Ishikawa (cell line): ENCODE measurements around the gene ATG7.

Experiments used
- CREB1 ChIP-seq: IDR thresholded peaks from 2 replicates; pipeline ENCODE4 v1.6.1; 2012; ENCODE audit warnings: low read depth
- EGR1 ChIP-seq: IDR thresholded peaks from 2 replicates; pipeline ENCODE4 v1.6.1; 2012
- EP300 ChIP-seq: IDR thresholded peaks from 2 replicates; pipeline ENCODE4 v1.6.1; 2012; ENCODE audit warnings: borderline replicate concordance
- FOXM1 ChIP-seq: IDR thresholded peaks from 2 replicates; pipeline ENCODE4 v1.6.1; 2012; ENCODE audit warnings: low read depth, borderline replicate concordance
- NFIC ChIP-seq: IDR thresholded peaks from 2 replicates; pipeline ENCODE4 v1.6.1; 2012
- RAD21 ChIP-seq: IDR thresholded peaks from 2 replicates; pipeline ENCODE4 v1.6.1; 2012; ENCODE audit warnings: low read depth
- TAF1 ChIP-seq: IDR thresholded peaks from 2 replicates; pipeline ENCODE4 v1.6.1; 2012; ENCODE audit warnings: low read depth, mild to moderate bottlenecking
- TCF12 ChIP-seq: IDR thresholded peaks from 2 replicates; pipeline ENCODE4 v1.6.1; 2012; ENCODE audit warnings: low read depth
- TEAD4 ChIP-seq: IDR thresholded peaks from 2 replicates; pipeline ENCODE4 v1.6.1; 2012
- YY1 ChIP-seq: IDR thresholded peaks from 2 replicates; pipeline ENCODE4 v1.6.1; 2012; ENCODE audit warnings: low read depth
- ZBTB7A ChIP-seq: IDR thresholded peaks from 2 replicates; pipeline ENCODE4 v1.6.1; 2012; ENCODE audit warnings: low read depth
- TF ChIP-seq, protein P1 (sequence below): IDR thresholded peaks from 2 replicates; pipeline ENCODE4 v1.6.1; 2012; ENCODE audit warnings: low read depth, mild to moderate bottlenecking
- TF ChIP-seq, protein P2 (sequence below): IDR thresholded peaks from 2 replicates; pipeline ENCODE4 v1.6.1; 2012
- TF ChIP-seq, protein P3 (sequence below): IDR thresholded peaks from 2 replicates; pipeline ENCODE4 v1.6.1; 2012

ATG7 gene

DNA sequence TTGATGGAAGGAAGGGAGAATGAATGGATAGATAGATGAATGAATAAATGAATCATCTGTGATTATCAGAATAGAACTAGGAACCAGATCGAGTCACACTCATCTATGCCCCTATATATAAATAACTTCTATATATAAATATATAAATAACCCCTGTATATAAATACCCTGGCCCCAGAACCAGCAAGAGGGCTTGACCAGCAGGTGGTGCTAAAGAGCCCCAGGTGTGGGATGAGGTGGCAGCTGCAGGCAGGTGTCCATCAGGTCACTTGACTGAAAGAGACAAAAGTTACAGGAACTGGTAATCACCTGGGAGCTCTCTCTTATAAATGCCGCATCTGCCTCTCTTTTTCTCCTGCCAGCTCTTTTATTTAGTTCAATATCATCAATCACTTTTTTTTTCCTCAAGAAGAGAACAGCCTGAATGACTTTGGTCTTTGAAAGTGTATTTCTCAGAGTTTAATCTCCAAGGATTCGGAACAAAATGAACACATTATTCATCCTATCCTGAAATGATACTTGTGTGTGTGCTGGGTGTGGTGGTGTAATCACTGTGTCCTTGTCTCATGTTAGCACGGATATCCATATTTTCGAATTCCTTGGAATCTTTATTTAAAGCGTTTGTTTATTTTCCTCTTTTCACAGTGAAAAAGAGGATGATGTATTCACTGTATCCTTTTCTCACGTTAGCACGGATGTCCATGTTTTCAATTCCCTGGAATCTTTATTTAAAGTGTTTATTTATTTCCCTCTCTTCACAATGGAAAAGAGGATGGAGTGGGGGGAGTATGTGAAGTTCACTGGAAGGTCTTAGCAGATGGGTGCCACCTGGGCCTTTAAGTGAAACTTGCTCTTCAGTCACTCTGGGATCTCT, 35.4 kb upstream of the ATG7 start:
- peak; percentile 67 for TF ChIP-seq RAD21
- no peak for TF ChIP-seq CREB1

DNA sequence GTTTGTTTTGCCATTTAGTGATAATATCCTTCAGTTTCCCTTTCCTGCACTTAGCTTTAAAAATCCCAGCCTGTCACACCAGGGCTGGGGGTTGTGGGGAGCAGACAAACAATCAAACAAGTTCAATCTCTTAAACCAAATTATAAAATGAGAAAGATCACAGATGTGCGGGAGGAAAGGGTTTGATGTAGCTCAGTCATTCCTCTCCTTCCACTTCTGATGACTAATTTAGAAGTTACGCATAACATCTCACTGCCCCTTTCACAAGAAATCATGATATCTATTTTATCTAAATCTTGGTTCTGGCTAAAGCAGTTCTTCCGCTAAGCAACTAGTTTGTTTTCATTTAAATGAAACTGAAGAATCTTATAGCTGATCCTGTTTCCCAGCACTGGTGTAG, 34.1 kb upstream of the ATG7 start:
- no peak for TF ChIP-seq YY1
- TF ChIP-seq, protein P1, sequence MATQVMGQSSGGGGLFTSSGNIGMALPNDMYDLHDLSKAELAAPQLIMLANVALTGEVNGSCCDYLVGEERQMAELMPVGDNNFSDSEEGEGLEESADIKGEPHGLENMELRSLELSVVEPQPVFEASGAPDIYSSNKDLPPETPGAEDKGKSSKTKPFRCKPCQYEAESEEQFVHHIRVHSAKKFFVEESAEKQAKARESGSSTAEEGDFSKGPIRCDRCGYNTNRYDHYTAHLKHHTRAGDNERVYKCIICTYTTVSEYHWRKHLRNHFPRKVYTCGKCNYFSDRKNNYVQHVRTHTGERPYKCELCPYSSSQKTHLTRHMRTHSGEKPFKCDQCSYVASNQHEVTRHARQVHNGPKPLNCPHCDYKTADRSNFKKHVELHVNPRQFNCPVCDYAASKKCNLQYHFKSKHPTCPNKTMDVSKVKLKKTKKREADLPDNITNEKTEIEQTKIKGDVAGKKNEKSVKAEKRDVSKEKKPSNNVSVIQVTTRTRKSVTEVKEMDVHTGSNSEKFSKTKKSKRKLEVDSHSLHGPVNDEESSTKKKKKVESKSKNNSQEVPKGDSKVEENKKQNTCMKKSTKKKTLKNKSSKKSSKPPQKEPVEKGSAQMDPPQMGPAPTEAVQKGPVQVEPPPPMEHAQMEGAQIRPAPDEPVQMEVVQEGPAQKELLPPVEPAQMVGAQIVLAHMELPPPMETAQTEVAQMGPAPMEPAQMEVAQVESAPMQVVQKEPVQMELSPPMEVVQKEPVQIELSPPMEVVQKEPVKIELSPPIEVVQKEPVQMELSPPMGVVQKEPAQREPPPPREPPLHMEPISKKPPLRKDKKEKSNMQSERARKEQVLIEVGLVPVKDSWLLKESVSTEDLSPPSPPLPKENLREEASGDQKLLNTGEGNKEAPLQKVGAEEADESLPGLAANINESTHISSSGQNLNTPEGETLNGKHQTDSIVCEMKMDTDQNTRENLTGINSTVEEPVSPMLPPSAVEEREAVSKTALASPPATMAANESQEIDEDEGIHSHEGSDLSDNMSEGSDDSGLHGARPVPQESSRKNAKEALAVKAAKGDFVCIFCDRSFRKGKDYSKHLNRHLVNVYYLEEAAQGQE = no peak
- no peak for TF ChIP-seq EP300
- TF ChIP-seq NFIC = no peak
- no peak for TF ChIP-seq TAF1
- no peak for TF ChIP-seq EGR1

DNA sequence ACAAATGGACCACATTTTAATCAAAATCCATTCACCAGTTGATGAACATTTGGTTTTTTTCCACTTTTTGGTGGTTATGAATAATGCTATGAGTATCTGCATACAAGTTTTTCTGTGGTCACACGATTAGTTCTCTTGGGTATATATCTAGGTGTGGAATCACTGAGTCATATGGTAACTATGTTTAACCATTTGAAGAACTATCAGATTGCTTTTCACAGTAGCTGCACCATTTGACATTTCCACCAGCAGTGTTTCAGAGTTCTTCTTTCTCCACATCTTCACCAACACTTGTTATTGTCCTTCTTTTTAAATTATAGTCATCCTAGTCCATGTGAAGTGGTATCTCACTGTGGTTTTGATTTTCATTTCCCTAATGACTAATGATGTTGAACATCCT, 33.3 kb upstream of the ATG7 start:
- TF ChIP-seq EGR1 (no peak), NFIC (no peak), EP300 (no peak), CREB1 (no peak), TCF12 (no peak), ZBTB7A (no peak), RAD21 (no peak)
- TF ChIP-seq, protein P1 = no peak
- TF ChIP-seq, protein P2, sequence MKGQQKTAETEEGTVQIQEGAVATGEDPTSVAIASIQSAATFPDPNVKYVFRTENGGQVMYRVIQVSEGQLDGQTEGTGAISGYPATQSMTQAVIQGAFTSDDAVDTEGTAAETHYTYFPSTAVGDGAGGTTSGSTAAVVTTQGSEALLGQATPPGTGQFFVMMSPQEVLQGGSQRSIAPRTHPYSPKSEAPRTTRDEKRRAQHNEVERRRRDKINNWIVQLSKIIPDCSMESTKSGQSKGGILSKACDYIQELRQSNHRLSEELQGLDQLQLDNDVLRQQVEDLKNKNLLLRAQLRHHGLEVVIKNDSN = no peak

DNA sequence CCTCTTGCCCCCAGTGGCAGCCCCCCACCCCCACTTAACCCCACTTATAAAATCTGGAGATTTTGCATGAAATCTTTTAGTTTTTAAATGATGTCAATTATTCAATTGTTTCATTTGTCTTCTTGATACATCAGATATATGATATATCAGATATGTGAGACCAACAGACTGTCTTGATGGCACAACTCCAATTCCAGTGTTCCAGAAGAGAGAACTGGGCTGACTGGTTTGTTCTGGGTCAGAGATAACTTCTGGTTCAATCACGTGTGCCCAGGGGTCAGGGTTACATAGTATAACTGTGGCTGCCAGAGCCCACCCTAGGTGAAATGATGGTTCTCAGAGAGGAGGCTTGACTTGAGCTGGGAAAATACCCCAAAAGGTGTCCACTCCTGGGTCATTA, 32.4 kb upstream of the ATG7 start:
- TF ChIP-seq TAF1 (no peak), TCF12 (no peak), TEAD4 (no peak), FOXM1 (no peak), RAD21 (no peak), NFIC (no peak), ZBTB7A (no peak), EP300 (no peak), CREB1 (no peak), EGR1 (no peak), YY1 (no peak)
- TF ChIP-seq, protein P1 = no peak
- TF ChIP-seq, protein P3, sequence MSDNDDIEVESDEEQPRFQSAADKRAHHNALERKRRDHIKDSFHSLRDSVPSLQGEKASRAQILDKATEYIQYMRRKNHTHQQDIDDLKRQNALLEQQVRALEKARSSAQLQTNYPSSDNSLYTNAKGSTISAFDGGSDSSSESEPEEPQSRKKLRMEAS = no peak
- TF ChIP-seq, protein P2 = no peak

DNA sequence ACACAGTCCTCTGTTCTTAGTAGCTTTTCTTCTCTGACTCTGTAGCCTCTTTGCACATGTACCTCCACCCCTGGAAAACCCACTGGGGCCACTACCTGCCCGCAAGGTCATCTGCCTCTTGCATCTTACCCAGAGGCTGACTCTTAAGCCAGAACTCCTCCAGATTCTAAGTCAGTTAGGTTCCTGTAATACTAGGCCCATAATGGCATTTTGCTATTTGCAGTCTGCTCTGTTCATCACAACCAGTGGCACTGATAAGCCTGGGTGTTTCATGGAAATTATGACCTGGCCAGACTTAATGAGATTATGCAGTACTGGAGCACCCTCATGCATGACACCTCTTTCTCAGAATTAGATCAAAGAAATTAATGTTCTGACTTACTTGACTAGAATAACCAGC, 31.7 kb upstream of the ATG7 start:
- no peak for TF ChIP-seq CREB1
- TF ChIP-seq RAD21 = no peak
- no peak for TF ChIP-seq TEAD4
- TF ChIP-seq YY1 = no peak
- no peak for TF ChIP-seq EGR1
- no peak for TF ChIP-seq ZBTB7A
- TF ChIP-seq, protein P2 = no peak
- no peak for TF ChIP-seq TAF1
